Aorta (tissue), 5 donors: Measurements from ENCODE around the gene NCBP3. TPM values are rescaled to one million over a fixed set of nuclear protein-coding genes. Genes with fewer than 3 reads are reported as not detected.

Source experiments
- ATAC-seq: fragments of 200-7000 bp; cut with Tn5 transposase; one replicate; pipeline ENCODE4 v1.9.1; 2022; ENCODE audit warnings: moderate library complexity; ENCODE audit not compliant: low FRiP score
- DNase-seq, 2 donors: peaks; one replicate each; pipeline ENCODE4 v3.0.0-alpha.2; 2020
- H3K27ac ChIP-seq, 2 donors: one replicate each; pipeline ENCODE4 v1.5.1; 2013; ENCODE audit warnings: low read length in 2 of 2, mild to moderate bottlenecking in 2 of 2, moderate library complexity in 2 of 2, control low read depth in 1 of 2, inconsistent platforms in 1 of 2, low read depth in 1 of 2
- H3K27me3 ChIP-seq, 2 donors: one replicate each; pipeline ENCODE4 v1.6.1; 2013; ENCODE audit warnings: control low read depth in 1 of 2, low read length in 1 of 2, mild to moderate bottlenecking in 1 of 2, moderate library complexity in 1 of 2; ENCODE audit not compliant: insufficient read depth in 2 of 2, control insufficient read depth in 1 of 2
- H3K36me3 ChIP-seq, 2 donors: one replicate each; pipeline ENCODE4 v1.6.1; 2013; ENCODE audit warnings: control low read depth in 1 of 2, low read length in 1 of 2, mild to moderate bottlenecking in 1 of 2; ENCODE audit not compliant: insufficient read depth in 2 of 2, control insufficient read depth in 1 of 2
- H3K4me1 ChIP-seq, 2 donors: one replicate each; pipeline ENCODE4 v1.6.1; 2013; ENCODE audit warnings: low read length in 2 of 2, control low read depth in 1 of 2, mild to moderate bottlenecking in 1 of 2, moderate library complexity in 1 of 2; ENCODE audit not compliant: insufficient read depth in 2 of 2, control insufficient read depth in 1 of 2
- H3K4me3 ChIP-seq, 2 donors: one replicate each; pipeline ENCODE4 v1.5.1; 2013; ENCODE audit warnings: low read length in 2 of 2, control low read depth in 1 of 2, mild to moderate bottlenecking in 1 of 2
- H3K9me3 ChIP-seq: one replicate; pipeline ENCODE4 v1.6.1; 2013; ENCODE audit warnings: mild to moderate bottlenecking, low read length; ENCODE audit not compliant: control insufficient read depth
- WGBS, 2 donors: extraction: QIAGEN DNeasy Blood & Tissue Kit; methylation state at CpG; one replicate each; pipeline ENCODE4 v1.1.7; 2013; 5-methylcytosine and 5-hydroxymethylcytosine counted together
- intact Hi-C, 2 donors: fragments of 100-400 bp; cut with DNase I; formaldehyde crosslinking; loops; one replicate each; pipeline versions ENCODE4 v1.14.2 to v1.15.0; 2022
- polyA plus RNA-seq, 2 donors: library from polyadenylated mRNA; stranded (reverse); fragments of 200-250 nt; gene quantifications; one replicate each; pipeline ENCODE4 v1.2.3, GENCODE V29; 2013
- total RNA-seq, 2 donors: library from RNA; stranded (reverse); fragmentation: NEBNext Ultra II Directional; extraction: Animal tissue kit (Norgen Biotek cat#: 25700); gene quantifications; one replicate each; pipeline ENCODE4 v1.2.1, GENCODE V29; 2021
- donor health status: healthy with polysubstance abuse.
- donor health status: Bipolar disorder and iron deficiency.
- donor health status: DM: no; HTN: no; CAD: no.
- donor health status: DM: no; HTN: no; CAD: no.
- donor health status: DM: yes; HTN: yes; CAD: no.

The NCBP3 gene
- total and polyA plus RNA-seq, 4 donors = 6.5 to 36.9 (median 23.6) TPM

DNA sequence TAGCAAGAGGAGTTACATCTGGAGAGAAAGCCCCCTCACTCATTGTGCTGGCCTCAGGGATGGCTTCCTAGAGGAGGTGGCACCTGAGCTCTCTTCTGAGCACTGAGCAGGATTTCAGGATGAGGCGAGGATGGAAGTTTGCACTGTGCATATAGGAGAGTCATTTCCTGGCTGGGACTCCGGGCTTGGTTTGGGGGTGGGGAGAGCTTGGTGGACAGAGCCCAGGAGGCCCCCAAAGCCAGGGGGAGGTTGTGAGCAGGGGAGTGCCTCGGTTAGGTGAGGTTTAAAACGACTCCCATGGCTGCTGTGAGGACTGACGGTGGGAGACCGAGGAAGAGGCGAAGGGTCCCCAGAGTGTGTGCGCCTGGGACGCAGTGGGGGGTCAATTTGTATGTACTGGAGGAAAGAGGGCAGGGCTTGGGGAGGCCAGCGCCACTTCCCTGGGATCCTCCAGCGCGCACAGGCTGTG lies 45.6 kb upstream of the NCBP3 start:
- Histone ChIP-seq H3K27ac (no peak overlapping the region), H3K9me3 (no peaks in the 10 kb centered on the region), H3K36me3 (no peaks in the 10 kb centered on the region), H3K4me1 (no peaks in the 10 kb centered on the region), H3K27me3 (no peaks in the 10 kb centered on the region), H3K4me3 (no peak overlapping the region)
- 50 to 61% methylated on average over 11 to 12 of the region's 12 CpGs for WGBS, 2 donors
- intact Hi-C loops = no loop called here
- no peak for ATAC-seq
- DNase-seq = no peak

DNA sequence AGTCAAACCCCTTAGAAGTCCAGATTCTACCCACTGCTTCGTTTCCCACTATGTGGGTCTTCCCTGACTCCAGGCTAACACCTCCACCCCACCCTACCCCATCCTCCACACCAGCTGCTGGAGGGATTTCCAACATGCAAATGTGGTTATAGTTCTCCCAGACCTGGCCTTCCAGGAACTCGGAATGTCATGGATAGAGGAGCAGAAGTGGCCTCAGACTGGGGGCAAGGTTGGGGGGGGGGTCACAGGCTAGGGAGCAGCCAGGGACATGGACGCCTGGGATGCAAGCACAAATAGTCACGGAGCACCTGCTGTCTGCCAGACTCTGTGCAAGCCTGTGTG lies 44.8 kb upstream of the NCBP3 start:
- Histone ChIP-seq H3K36me3 (no peaks in the 10 kb centered on the region), H3K27ac (peak overlapping the region in 1 of 2 donors; percentile 68), H3K9me3 (no peaks in the 10 kb centered on the region), H3K27me3 (no peaks in the 10 kb centered on the region), H3K4me1 (no peaks in the 10 kb centered on the region), H3K4me3 (no peak overlapping the region)
- intact Hi-C loops = no loop called here
- no peak for ATAC-seq
- no peak for DNase-seq
- WGBS, 2 donors = 49% methylated on average over 4 of the region's 4 CpGs

DNA sequence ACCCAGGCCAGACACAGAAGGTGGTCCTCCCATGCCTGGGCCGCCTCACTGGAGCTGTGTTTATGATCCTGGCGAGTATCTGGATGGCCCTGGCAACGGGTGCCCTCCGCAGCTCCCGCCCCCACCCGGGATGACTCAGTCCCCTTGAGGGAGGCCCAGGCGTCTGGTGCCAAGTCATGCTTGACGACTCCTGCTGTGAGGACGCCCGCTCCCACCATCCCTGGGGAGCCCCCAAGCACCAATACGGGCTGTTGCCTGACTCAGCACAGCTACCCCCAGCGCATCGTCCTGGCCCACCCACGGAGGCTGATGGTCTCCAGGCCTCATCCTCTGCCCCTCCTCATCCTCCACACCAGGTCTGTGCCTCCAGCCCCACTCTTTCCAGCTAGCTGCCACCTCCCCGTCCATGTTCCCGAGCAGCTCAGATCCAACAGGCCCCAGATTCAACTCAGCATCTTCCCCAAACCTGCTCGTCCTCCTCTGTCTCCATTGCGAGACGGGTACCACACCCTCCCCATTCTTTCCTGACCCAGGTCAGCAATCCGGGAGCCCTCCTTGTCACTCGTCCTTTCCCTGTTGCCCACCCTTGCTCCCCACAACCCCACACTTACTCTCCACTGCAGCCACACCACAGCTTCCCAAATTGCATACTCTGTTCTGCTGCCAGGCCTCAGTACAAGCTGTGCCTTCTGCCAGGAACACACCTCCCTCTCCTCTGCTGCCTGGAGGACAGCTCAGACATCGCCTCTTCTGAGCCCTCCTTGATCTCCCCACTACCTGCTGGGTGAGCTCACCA lies 44.2 kb upstream of the NCBP3 start:
- intact Hi-C loops = no loop called here
- peak; percentile 92 to 97 for DNase-seq
- H3K27ac ChIP-seq = peak overlapping the region in 1 of 2 donors; percentile 68
- H3K4me3 ChIP-seq = no peak overlapping the region
- no peaks in the 10 kb centered on the region for H3K9me3 ChIP-seq
- WGBS, 2 donors = 13 to 14% methylated on average over 19 to 22 of the region's 22 CpGs
- ATAC-seq = peak; percentile 60
- H3K27me3 ChIP-seq = no peaks in the 10 kb centered on the region
- H3K4me1 ChIP-seq = no peaks in the 10 kb centered on the region
- no peaks in the 10 kb centered on the region for H3K36me3 ChIP-seq

DNA sequence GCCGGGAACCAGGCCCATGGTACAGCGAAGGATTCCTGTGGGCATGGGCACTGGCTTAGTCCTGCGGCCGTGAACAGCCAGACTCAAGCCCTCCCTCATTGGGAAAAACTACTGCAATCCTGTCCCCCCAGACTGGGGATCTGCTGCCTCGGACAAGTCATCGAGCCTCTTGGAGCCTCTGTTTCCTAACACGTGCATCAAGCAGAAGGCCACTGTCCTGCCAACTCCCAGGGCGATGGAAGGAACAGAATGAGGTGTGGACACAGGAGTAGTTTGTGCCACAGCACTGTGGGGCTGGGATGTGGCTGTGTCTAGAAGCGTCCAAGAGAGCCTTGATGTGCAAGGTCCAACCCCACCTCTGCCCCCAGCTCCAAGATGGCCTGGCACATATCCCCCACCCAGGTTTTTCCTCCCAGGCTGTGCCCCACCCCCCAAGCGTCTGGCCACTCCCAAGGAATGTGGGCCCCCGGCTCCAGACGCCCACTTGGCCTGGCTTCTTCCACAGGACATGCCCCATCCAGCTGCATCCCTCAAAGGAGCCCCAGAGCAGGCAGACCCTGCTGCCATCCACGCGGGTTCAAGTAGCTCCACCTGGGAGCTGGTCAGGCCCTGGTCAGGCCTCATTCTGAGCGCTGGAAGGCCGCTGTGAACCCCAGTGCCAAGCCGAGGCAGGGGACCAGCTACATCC lies 43.4 kb upstream of the NCBP3 start:
- no peak overlapping the region for H3K4me3 ChIP-seq
- no peak for ATAC-seq
- WGBS, 2 donors = 45 to 51% methylated on average over 16 to 17 of the region's 17 CpGs
- intact Hi-C loops = no loop called here
- no peaks in the 10 kb centered on the region for H3K36me3 ChIP-seq
- H3K9me3 ChIP-seq = no peaks in the 10 kb centered on the region
- H3K27me3 ChIP-seq = no peaks in the 10 kb centered on the region
- DNase-seq = no peak
- H3K27ac ChIP-seq = peak overlapping the region in 1 of 2 donors; percentile 52
- no peaks in the 10 kb centered on the region for H3K4me1 ChIP-seq

DNA sequence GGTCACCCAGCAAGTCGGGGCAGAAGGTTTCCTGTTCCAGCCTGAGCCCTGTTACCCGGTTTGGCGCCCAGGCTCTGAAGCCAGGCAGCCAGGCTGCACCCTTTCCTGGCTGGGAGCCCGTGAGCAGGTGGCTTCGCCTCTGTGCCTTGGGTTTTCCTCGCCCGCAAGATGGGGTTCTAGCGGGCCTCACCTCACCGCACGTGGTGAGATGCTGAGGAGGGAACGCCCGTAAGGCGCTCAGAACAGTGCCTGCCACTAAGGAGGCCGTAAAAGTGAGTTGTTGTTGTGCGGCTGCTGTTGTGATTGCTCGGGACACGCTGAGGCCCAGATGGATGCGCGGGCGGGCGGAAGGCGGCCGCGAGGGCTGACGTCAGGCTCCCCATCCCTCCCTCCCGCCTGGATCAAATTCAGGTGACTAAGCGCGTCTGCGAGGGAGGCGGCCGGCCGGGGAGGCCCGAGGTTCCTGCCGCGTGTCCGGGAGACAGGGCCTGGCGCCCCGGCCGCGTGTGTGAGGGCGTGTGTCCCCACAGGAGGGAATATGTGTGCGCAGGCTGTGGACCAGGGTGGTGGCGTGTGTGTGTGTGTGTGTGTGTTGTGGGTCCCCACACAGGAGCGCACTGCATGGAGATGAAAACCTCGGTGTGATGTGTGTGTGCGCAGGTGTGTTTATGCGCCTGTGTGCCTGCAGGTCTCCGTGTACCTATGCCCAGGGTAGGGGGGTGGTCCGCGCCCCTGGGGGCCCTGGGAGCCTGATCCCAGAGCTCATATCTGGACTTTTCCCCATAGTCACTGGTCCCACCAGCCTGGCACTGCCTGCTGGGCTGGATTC lies 42.5 kb upstream of the NCBP3 start:
- 70 to 79% methylated on average over 50 of the region's 50 CpGs for WGBS, 2 donors
- intact Hi-C loops = no loop called here
- Histone ChIP-seq H3K36me3 (no peaks in the 10 kb centered on the region), H3K27me3 (no peaks in the 10 kb centered on the region), H3K9me3 (no peaks in the 10 kb centered on the region), H3K27ac (peak overlapping the region in 1 of 2 donors; percentile 17), H3K4me3 (no peak overlapping the region), H3K4me1 (no peaks in the 10 kb centered on the region)
- ATAC-seq (peak; percentile 66), DNase-seq (peak; percentile 81 to 92)

DNA sequence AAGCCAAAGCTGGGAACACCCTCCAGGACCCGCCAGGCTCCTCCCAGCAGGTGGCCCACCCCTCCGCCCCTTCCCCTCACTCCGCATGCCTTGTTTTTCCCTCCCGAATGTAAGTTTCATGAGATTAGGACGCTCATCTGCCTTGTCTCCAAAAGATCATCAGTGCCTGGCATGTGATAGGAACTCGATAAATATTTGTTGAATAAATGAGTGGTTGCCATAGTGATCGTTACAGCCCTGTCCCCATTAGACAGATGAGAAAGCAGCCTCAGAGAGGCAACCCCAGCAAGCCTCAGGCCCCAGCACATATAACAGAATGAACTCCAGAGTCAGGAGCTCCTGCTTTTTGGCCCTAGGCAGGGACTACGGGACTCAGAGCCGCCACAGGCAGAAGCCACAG lies 41.8 kb upstream of the NCBP3 start:
- ATAC-seq (no peak), DNase-seq (no peak)
- Histone ChIP-seq H3K36me3 (no peaks in the 10 kb centered on the region), H3K9me3 (no peaks in the 10 kb centered on the region), H3K27ac (no peak overlapping the region), H3K4me1 (no peaks in the 10 kb centered on the region), H3K27me3 (no peaks in the 10 kb centered on the region), H3K4me3 (no peak overlapping the region)
- 89 to 94% methylated on average over 9 of the region's 9 CpGs for WGBS, 2 donors
- intact Hi-C loops = no loop called here

DNA sequence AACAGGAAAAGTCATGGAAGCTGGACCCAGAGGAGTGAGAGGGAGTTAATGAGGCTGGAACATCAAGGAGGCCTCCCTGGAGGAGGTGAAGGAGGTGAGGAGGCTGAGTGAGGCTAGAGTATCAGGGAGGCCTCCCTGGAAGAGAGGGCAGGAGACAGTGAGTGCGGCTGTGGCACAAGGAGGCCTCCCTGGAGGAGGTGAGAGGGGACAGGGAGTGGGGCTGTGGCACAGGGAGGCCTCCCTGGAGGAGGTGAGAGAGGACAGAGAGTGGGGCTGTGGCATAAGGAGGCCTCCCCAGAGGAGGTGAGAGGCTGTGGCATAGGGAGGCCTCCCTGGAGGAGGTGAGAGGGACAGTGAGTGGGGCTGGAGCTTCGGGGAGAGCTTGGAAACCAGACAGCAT lies 41.3 kb upstream of the NCBP3 start:
- intact Hi-C loops = no loop called here
- Histone ChIP-seq H3K36me3 (no peaks in the 10 kb centered on the region), H3K9me3 (no peaks in the 10 kb centered on the region), H3K4me3 (no peak overlapping the region), H3K27ac (no peak overlapping the region), H3K4me1 (no peaks in the 10 kb centered on the region), H3K27me3 (no peaks in the 10 kb centered on the region)
- WGBS, 2 donors = 83 to 95% methylated on average over 2 of the region's 2 CpGs
- DNase-seq (no peak), ATAC-seq (no peak)

DNA sequence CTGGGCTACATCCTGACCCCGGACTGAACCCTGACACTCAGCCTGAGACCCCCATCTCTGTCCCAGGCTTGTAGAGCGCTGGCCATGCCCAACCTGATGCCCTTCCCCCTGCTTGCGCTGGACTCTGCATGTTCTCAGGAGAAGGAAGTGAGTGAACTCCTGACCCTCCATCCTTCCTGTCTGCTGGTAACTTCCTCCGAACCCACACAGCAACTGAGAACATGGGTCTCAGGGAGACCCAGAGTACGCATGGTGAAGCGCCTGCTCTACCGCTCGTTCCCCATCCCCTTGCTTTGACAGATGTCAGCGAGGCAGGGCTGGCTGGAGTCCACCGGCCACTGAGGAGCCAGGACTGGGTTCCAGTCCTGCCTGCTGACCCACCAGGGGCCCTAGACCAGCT lies 40.7 kb upstream of the NCBP3 start:
- H3K27ac ChIP-seq = no peak overlapping the region
- no peaks in the 10 kb centered on the region for H3K36me3 ChIP-seq
- intact Hi-C loops = no loop called here
- H3K9me3 ChIP-seq = no peaks in the 10 kb centered on the region
- no peak overlapping the region for H3K4me3 ChIP-seq
- 90 to 95% methylated on average over 10 of the region's 10 CpGs for WGBS, 2 donors
- H3K4me1 ChIP-seq = no peaks in the 10 kb centered on the region
- DNase-seq (peak in 1 of 2 donors; percentile 68), ATAC-seq (no peak)
- H3K27me3 ChIP-seq = no peaks in the 10 kb centered on the region
